IMR-90 (cell line): ENCODE results near the gene RASGRP3. TPM values are rescaled to one million over a fixed set of nuclear protein-coding genes. Genes with fewer than 3 reads are reported as not detected.

Source experiments
- ATAC-seq: fragments of 200-7000 bp; cut with Tn5 transposase; 2 replicates; pipeline ENCODE4 v1.9.1; 2020; ENCODE audit warnings: low read depth, mild to moderate bottlenecking, moderate library complexity
- Bru-seq: library from RNA; stranded (reverse); fragments of 400-500 nt; gene quantifications from one replicate; lab custom pipeline; 2021; lab: Mats Ljungman, UMichigan
- BruChase-seq, 2 experiments: library from RNA; stranded (reverse); fragments of 400-500 nt; gene quantifications; one replicate each; lab custom pipeline; 2021; lab: Mats Ljungman, UMichigan
- BruUV-seq: library from RNA; stranded (reverse); fragments of 400-500 nt; replicated peaks from 2 replicates; lab custom pipeline; 2021; lab: Mats Ljungman, UMichigan
- CTCF ChIA-PET: fragments of 300-600 bp; formaldehyde crosslinking; extraction: SDS; loops from one replicate; lab custom pipeline; 2021; ENCODE audit warnings: antibody characterized with exemption; lab: Yijun Ruan, JAX
- POLR2A ChIA-PET: fragments of 300-600 bp; sonication (Branson Sonifier 250); formaldehyde crosslinking; loops from one replicate; lab custom pipeline; 2022; ENCODE audit warnings: antibody characterized with exemption; ENCODE audit not compliant: unreplicated experiment; lab: Charles Lee
- DNase-seq: peaks from one replicate; pipeline ENCODE4 v3.0.0; 2013
- H2AFZ ChIP-seq: replicated peaks from 2 replicates; pipeline ENCODE3; 2013; ENCODE audit warnings: low read length, mild to moderate bottlenecking; ENCODE audit not compliant: poor library complexity
- H2AK5ac ChIP-seq: 2 replicates; pipeline ENCODE4 v1.6.1; 2013; ENCODE audit warnings: low read depth, low read length, inconsistent platforms
- H2AK9ac ChIP-seq: replicated peaks from 2 replicates; pipeline ENCODE3; 2013; ENCODE audit warnings: mild to moderate bottlenecking, low read depth, low read length, moderate library complexity; ENCODE audit not compliant: poor library complexity
- H2BK120ac ChIP-seq: 2 replicates; pipeline ENCODE4 v1.6.1; 2013; ENCODE audit warnings: low read depth, low read length, inconsistent platforms
- H2BK15ac ChIP-seq: 3 replicates; pipeline ENCODE4 v1.6.1; 2013; ENCODE audit warnings: low read depth, low read length, inconsistent platforms
- H2BK20ac ChIP-seq: 2 replicates; pipeline ENCODE4 v1.6.1; 2013; ENCODE audit warnings: low read depth, mild to moderate bottlenecking, inconsistent platforms, low read length, moderate library complexity
- H2BK5ac ChIP-seq: 2 replicates; pipeline ENCODE4 v1.6.1; 2013; ENCODE audit warnings: mild to moderate bottlenecking, low read depth, low read length, inconsistent platforms; ENCODE audit not compliant: poor library complexity, severe bottlenecking
- H3K14ac ChIP-seq: replicated peaks from 2 replicates; pipeline ENCODE4 v1.6.1; 2013; ENCODE audit warnings: low read depth, low read length, inconsistent platforms
- H3K18ac ChIP-seq: 2 replicates; pipeline ENCODE4 v1.6.1; 2013; ENCODE audit warnings: low read depth, low read length, control low read depth
- H3K23ac ChIP-seq: 2 replicates; pipeline ENCODE4 v1.6.1; 2013; ENCODE audit warnings: low read depth, low read length, inconsistent platforms
- H3K27ac ChIP-seq: 2 replicates; pipeline ENCODE4 v1.5.1; 2013; ENCODE audit warnings: mild to moderate bottlenecking, control low read depth, low read length; ENCODE audit not compliant: insufficient read depth
- H3K27me3 ChIP-seq: 2 replicates; pipeline ENCODE4 v1.6.1; 2013; ENCODE audit warnings: low read length; ENCODE audit not compliant: control insufficient read depth, insufficient read depth
- H3K36me3 ChIP-seq: 2 replicates; pipeline ENCODE4 v1.6.1; 2013; ENCODE audit warnings: low read length, mixed read lengths; ENCODE audit not compliant: control insufficient read depth, insufficient read depth
- H3K4ac ChIP-seq: 2 replicates; pipeline ENCODE4 v1.6.1; 2013; ENCODE audit warnings: low read depth, low read length, inconsistent platforms
- H3K4me1 ChIP-seq: 2 replicates; pipeline ENCODE4 v1.6.1; 2013; ENCODE audit warnings: low read length, mixed read lengths; ENCODE audit not compliant: control insufficient read depth, insufficient read depth
- H3K4me2 ChIP-seq: 2 replicates; pipeline ENCODE4 v1.6.1; 2013; ENCODE audit warnings: low read depth, mild to moderate bottlenecking, control low read depth, low read length, moderate library complexity
- H3K4me3 ChIP-seq: 2 replicates; pipeline ENCODE4 v1.5.1; 2013; ENCODE audit warnings: low read depth, mild to moderate bottlenecking, control low read depth, low read length, moderate library complexity; ENCODE audit not compliant: insufficient read depth
- H3K56ac ChIP-seq: 2 replicates; pipeline ENCODE4 v1.6.1; 2013; ENCODE audit warnings: low read length, inconsistent platforms; ENCODE audit not compliant: insufficient read depth; ENCODE audit errors: extremely low read depth
- H3K79me1 ChIP-seq, 2 experiments: 2 replicates each; pipeline ENCODE4 v1.6.1; 2013; ENCODE audit warnings: low read length in 2 of 2, inconsistent platforms in 1 of 2, low read depth in 1 of 2
- H3K9ac ChIP-seq: 2 replicates; pipeline ENCODE4 v1.6.1; 2013; ENCODE audit warnings: low read depth, low read length, control low read depth
- H3K9me1 ChIP-seq: 2 replicates; pipeline ENCODE4 v1.6.1; 2013; ENCODE audit warnings: low read length, inconsistent platforms; ENCODE audit not compliant: insufficient read depth
- H3K9me3 ChIP-seq: 2 replicates; pipeline ENCODE4 v1.6.1; 2013; ENCODE audit warnings: low read length; ENCODE audit not compliant: control insufficient read depth, insufficient read depth
- H4K20me1 ChIP-seq: 2 replicates; pipeline ENCODE4 v1.6.1; 2013; ENCODE audit warnings: low read length, inconsistent platforms; ENCODE audit not compliant: insufficient read depth
- H4K5ac ChIP-seq: 2 replicates; pipeline ENCODE4 v1.6.1; 2013; ENCODE audit warnings: mild to moderate bottlenecking, low read depth, low read length, control low read depth
- H4K8ac ChIP-seq, 2 experiments: 2 replicates each; pipeline ENCODE4 v1.6.1; 2013; ENCODE audit warnings: low read depth in 2 of 2, low read length in 2 of 2, control low read depth in 1 of 2, inconsistent platforms in 1 of 2
- H4K91ac ChIP-seq: 2 replicates; pipeline ENCODE4 v1.6.1; 2013; ENCODE audit warnings: low read depth, low read length, inconsistent platforms; ENCODE audit not compliant: insufficient read depth
- BHLHE40 ChIP-seq: fragments of 150-350 bp; IDR thresholded peaks from 2 replicates; pipeline ENCODE4 v1.6.1; 2016; ENCODE audit warnings: mild to moderate bottlenecking, low read depth, low read length
- CEBPB ChIP-seq: IDR thresholded peaks from 2 replicates; pipeline ENCODE4 v1.6.1; 2012; ENCODE audit warnings: low read depth, low read length, improper control_type of control experiment
- CHD1 ChIP-seq: IDR thresholded peaks from 2 replicates; pipeline ENCODE4 v1.6.1; 2012; ENCODE audit warnings: low read depth, low read length, improper control_type of control experiment
- MAFK ChIP-seq: IDR thresholded peaks from 2 replicates; pipeline ENCODE4 v1.6.1; 2012; ENCODE audit warnings: low read depth, low read length, improper control_type of control experiment
- MAZ ChIP-seq: IDR thresholded peaks from 2 replicates; pipeline ENCODE4 v1.6.1; 2012; ENCODE audit warnings: low read depth, mild to moderate bottlenecking, low read length, improper control_type of control experiment, moderate library complexity, borderline replicate concordance
- MXI1 ChIP-seq: IDR thresholded peaks from 2 replicates; pipeline ENCODE4 v1.6.1; 2012; ENCODE audit warnings: low read depth, mild to moderate bottlenecking, low read length, moderate library complexity, borderline replicate concordance
- NFE2L2 ChIP-seq: fragments of 150-350 bp; IDR thresholded peaks from 2 replicates; pipeline ENCODE4 v1.6.1; 2016; ENCODE audit warnings: low read depth, mild to moderate bottlenecking, low read length
- SMC3 ChIP-seq: fragments of 150-350 bp; IDR thresholded peaks from 2 replicates; pipeline ENCODE4 v1.6.1; 2016; ENCODE audit warnings: low read depth, mild to moderate bottlenecking, antibody characterized with exemption, low read length, moderate library complexity
- USF2 ChIP-seq: fragments of 150-350 bp; IDR thresholded peaks from 2 replicates; pipeline ENCODE4 v1.6.1; 2017; ENCODE audit warnings: mild to moderate bottlenecking, antibody characterized with exemption, low read length, low read depth
- WGBS, 2 experiments: methylation state at CpG; one replicate each; pipeline versions ENCODE4 v1.1.5 to v1.1.7; 2013; ENCODE audit warnings: missing lambda C conversion rate in 2 of 2; ENCODE audit not compliant: insufficient read length in 1 of 2; ENCODE audit errors: extremely low coverage in 2 of 2; 5-methylcytosine and 5-hydroxymethylcytosine counted together
- dilution Hi-C: fragments of 300-500 bp; cut with HindIII; formaldehyde crosslinking; loops from one replicate; pipeline ENCODE4 v1.14.3; 2018; ENCODE audit warnings: low sequenced_read_pairs; ENCODE audit not compliant: unreplicated experiment
- in situ Hi-C: fragments of 300-500 bp; cut with MboI; formaldehyde crosslinking; loops from 3 replicates; pipeline ENCODE4 v1.14.3; 2019; ENCODE audit warnings: low sequenced_read_pairs, inconsistent platforms, mixed read lengths
- intact Hi-C: fragments of 100-400 bp; cut with micrococcal nuclease; formaldehyde crosslinking; loops from 2 replicates; pipeline ENCODE4 v1.10.0; 2022
- long read RNA-seq: library from polyadenylated mRNA; unstranded; transcript quantifications from one replicate; pipeline ENCODE4 v2.0.0, GENCODE V29; 2021; ENCODE audit not compliant: unreplicated experiment
- polyA plus RNA-seq, 3 experiments: library from polyadenylated mRNA; depleted of rRNA; stranded (reverse); fragments of >200 nt; gene quantifications; 2 replicates each; pipeline ENCODE4 v1.2.3, GENCODE V29; 2012; ENCODE audit warnings: low replicate concordance in 1 of 3
- total RNA-seq: library from RNA; depleted of rRNA; stranded (reverse); fragments of >200 nt; gene quantifications from 2 replicates; pipeline ENCODE4 v1.2.3, GENCODE V29; 2012; rRNA removed
- TF ChIP-seq, protein P1 (sequence below): fragments of 150-350 bp; IDR thresholded peaks from 2 replicates; pipeline ENCODE4 v1.6.1; 2016; ENCODE audit warnings: low read depth, mild to moderate bottlenecking, low read length, moderate library complexity, borderline replicate concordance

RASGRP3 gene
- total RNA-seq (2.5 and 3.0 TPM in 2 replicates), polyA plus RNA-seq (2012; rRNA removed) (0.87 and 1.7 TPM in 2 replicates), Bru-seq, nascent RNA (percentile 30 among the genes with signal in this experiment), BruChase-seq, experiment 1, labeled RNA remaining after a 6-hour chase (percentile 22 among the genes with signal in this experiment), BruChase-seq, experiment 2, labeled RNA remaining after a 2-hour chase (percentile 19 among the genes with signal in this experiment)
- polyA plus RNA-seq (2012; cell fraction: cytosol; rRNA removed) = 0.42 and 0.52 TPM in 2 replicates
- polyA plus RNA-seq (2012; cell fraction: nucleus; rRNA removed; ENCODE audit: low replicate concordance) = 0.48 and 2.8 TPM in 2 replicates
- long read RNA-seq, partial matches to known transcripts = 1 of 2 reads
- long read RNA-seq, other reads (novel, unspliced or antisense) = 1 of 2 reads

DNA sequence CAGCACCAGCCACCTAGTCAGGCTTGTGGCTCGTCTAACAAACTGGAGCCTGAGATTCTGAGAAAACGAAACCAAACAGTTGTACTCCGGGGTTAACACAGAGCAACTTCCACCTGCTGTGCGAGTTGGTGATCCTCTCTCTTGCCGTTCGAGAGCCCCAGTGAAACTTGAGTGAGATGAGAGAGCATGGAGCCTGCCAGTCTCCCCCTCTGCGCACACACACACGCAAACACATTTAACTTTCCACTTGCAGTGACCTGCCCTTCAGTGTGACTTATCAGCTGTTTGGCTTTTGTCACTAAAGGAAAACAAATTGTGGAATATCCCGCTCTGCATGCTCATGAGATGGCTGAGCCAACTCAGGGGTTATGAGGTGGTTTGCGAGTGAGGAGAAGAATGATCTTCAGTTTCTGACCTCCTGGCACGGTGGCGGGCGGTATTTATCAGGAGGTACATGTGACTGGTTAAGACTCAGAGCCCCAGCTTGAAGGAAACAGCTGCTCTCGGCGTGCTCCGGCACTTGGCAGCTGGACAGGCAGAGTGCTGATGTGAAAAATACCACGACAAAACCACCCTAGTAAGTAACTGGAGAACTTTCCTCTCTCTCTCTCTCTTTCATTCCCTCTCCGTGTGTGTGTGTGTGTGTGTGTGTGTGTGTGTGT is at the start of gene RASGRP3:
Gene RASGRP3 (plus strand): TSS at position 519 of the 662 bp plus-strand sequence. CDS start 38,488 bp downstream, outside the sequence.
- Histone ChIP-seq H3K14ac (peak within 1 kb of the TSS; percentile 75), H3K4me2 (peak within 1 kb of the TSS; percentile 79), H3K9me1 (no peaks in the 10 kb centered on the region), H3K56ac (peak within 1 kb of the TSS; percentile 84; the same call in 1 of the 2 replicates), H3K23ac (peak within 1 kb of the TSS; percentile 60), H2BK15ac (peak within 1 kb of the TSS; percentile 78), H3K27me3 (no peaks in the 10 kb centered on the region), H2BK120ac (peak within 1 kb of the TSS; percentile 88), H3K27ac (peak within 1 kb of the TSS; percentile 42), H2BK20ac (peak within 1 kb of the TSS; percentile 88), H4K91ac (peak within 1 kb of the TSS; percentile 69), H4K20me1 (no peaks in the 10 kb centered on the region), H3K9ac (peak within 1 kb of the TSS; percentile 32), H3K18ac (peak within 1 kb of the TSS; percentile 30), H3K4me1 (peaks cover 2% of the 10 kb centered on the region), H3K4me3 (peak within 1 kb of the TSS; percentile 52), H2BK5ac (peak within 1 kb of the TSS; percentile 77), H2AK9ac (peak within 1 kb of the TSS; percentile 5), H2AFZ (peak within 1 kb of the TSS; percentile 84), H4K5ac (peak within 1 kb of the TSS; percentile 21; the same call in 1 of the 2 replicates), H3K79me1 (no peaks in the 10 kb centered on the region), H3K9me3 (no peaks in the 10 kb centered on the region), H3K4ac (peak within 1 kb of the TSS; percentile 76), H2AK5ac (peak within 1 kb of the TSS; percentile 46; the same call in 1 of the 2 replicates), H4K8ac (peak within 1 kb of the TSS; percentile 28 to 81), H3K36me3 (no peaks in the 10 kb centered on the region)
- in situ Hi-C loops (loop anchor here (5.0 kb wide), 1 partner anchor 106 kb away; no protein-coding TSS in a partner anchor), intact Hi-C loops (loop anchor here (1.0 to 5.0 kb wide), 3 partner anchors 55 to 107 kb away; no protein-coding TSS in a partner anchor), dilution Hi-C loops (no loop called here)
- POLR2A ChIA-PET = no interaction called here
- DNase-seq (peak; percentile 97), ATAC-seq (peak; percentile 84)
- no CpG with 5 or more reads among the region's 18 CpGs for WGBS, 2 experiments
- no TSS peak for BruUV-seq
- CTCF ChIA-PET = interaction anchor here (0.6 to 1.2 kb wide), 9 partner anchors 13 to 116 kb away, joined by 3 to 5 read pairs (median 3); no protein-coding TSS in a partner anchor
- TF ChIP-seq CEBPB = peak; percentile 35; the same call in 1 of the 2 replicates
- TF ChIP-seq MAFK = peak; percentile 36; the same call in 1 of the 2 replicates
- TF ChIP-seq, protein P1, sequence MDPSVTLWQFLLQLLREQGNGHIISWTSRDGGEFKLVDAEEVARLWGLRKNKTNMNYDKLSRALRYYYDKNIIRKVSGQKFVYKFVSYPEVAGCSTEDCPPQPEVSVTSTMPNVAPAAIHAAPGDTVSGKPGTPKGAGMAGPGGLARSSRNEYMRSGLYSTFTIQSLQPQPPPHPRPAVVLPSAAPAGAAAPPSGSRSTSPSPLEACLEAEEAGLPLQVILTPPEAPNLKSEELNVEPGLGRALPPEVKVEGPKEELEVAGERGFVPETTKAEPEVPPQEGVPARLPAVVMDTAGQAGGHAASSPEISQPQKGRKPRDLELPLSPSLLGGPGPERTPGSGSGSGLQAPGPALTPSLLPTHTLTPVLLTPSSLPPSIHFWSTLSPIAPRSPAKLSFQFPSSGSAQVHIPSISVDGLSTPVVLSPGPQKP = no peak
- TF ChIP-seq USF2 = peak; percentile 66; the same call in 1 of the 2 replicates
- no peak for TF ChIP-seq NFE2L2
- peak; percentile 83 for TF ChIP-seq BHLHE40
- TF ChIP-seq MXI1 = peak; percentile 97
- no peak for TF ChIP-seq MAZ
- no peak for TF ChIP-seq CHD1
- TF ChIP-seq SMC3 = peak; percentile 9; the same call in 1 of the 2 replicates
